GM19239 (cell line): Measurements from ENCODE around the gene FOXRED1.
"Not testable (repeated sequence)": the region's sequence is repeated elsewhere in the genome, so short reads cannot be mapped to it uniquely, and the experiment has no call there.

Experiments used
- DNase-seq: peaks from one replicate; pipeline ENCODE4 v3.0.0; 2011; ENCODE audit warnings: low spot score; ENCODE audit not compliant: insufficient read length
- FAIRE-seq: peaks from 2 replicates; lab custom pipeline; 2011; peaks lifted over from hg19 to GRCh38; lab: Jason Lieb, UNC

Gene FOXRED1

GRCh38 chr11:126308771-126309170, 39.8 kb downstream of the FOXRED1 start:
- not testable (repeated sequence) for FAIRE-seq, DNase-seq

- FAIRE-seq (peak; percentile 88), DNase-seq (no peak)
These were observed 41.4 kb downstream of the FOXRED1 start for GRCh38 chr11:126310200-126310991.

- no peak for FAIRE-seq
- no peak for DNase-seq
These were observed 42.0 kb downstream of the FOXRED1 start for GRCh38 chr11:126310992-126311310.

GRCh38 chr11:126311401-126312291, 42.7 kb downstream of the FOXRED1 start:
- no peak for DNase-seq
- FAIRE-seq, result peak; percentile 80

GRCh38 chr11:126312961-126313360, 44.0 kb downstream of the FOXRED1 start:
- FAIRE-seq, result no peak
- no peak for DNase-seq

GRCh38 chr11:126313826-126314225, 44.9 kb downstream of the FOXRED1 start:
- FAIRE-seq, result no peak

GRCh38 chr11:126317432-126317755, 48.4 kb downstream of the FOXRED1 start:
- FAIRE-seq (no peak), DNase-seq (no peak)

More at GRCh38 chr11:126313826-126314225, 44.9 kb downstream of the FOXRED1 start:
- no peak for DNase-seq

GRCh38 chr11:126317756-126318573, 49.0 kb downstream of the FOXRED1 start:
- FAIRE-seq (peak; percentile 58), DNase-seq (no peak)

- DNase-seq (peak; percentile 52), FAIRE-seq (peak; percentile 97)
These were observed 49.8 kb downstream of the FOXRED1 start for GRCh38 chr11:126318574-126319373.

- no peak for DNase-seq
- FAIRE-seq, result peak; percentile 40
These were observed 50.4 kb downstream of the FOXRED1 start for GRCh38 chr11:126319374-126319740.

GRCh38 chr11:126322996-126323395, 54.0 kb downstream of the FOXRED1 start:
- FAIRE-seq (no peak), DNase-seq (no peak)

- FAIRE-seq, result no peak
These were observed 58.5 kb downstream of the FOXRED1 start for GRCh38 chr11:126327281-126328000.

More at GRCh38 chr11:126327281-126328000, 58.5 kb downstream of the FOXRED1 start:
- no peak for DNase-seq
